A673 (cell line): ENCODE data around the gene DPYD.

Experiments
- EZH2 ChIP-seq: fragments of 200-600 bp; sonication (generic); IDR thresholded peaks from 2 replicates; pipeline ENCODE4 v1.6.1; 2017; ENCODE audit warnings: borderline replicate concordance, low read depth, mild to moderate bottlenecking, mixed read lengths, antibody characterized with exemption, low read length; ENCODE audit not compliant: poor library complexity, severe bottlenecking
- TF ChIP-seq, protein P1 (sequence below): fragments of 300-800, 200-600 bp; sonication (generic); conservative IDR thresholded peaks from 2 replicates; pipeline ENCODE4 v1.5.1; 2017; ENCODE audit warnings: low read depth, mild to moderate bottlenecking, antibody characterized with exemption, low read length, moderate library complexity, mixed read lengths

DNA sequence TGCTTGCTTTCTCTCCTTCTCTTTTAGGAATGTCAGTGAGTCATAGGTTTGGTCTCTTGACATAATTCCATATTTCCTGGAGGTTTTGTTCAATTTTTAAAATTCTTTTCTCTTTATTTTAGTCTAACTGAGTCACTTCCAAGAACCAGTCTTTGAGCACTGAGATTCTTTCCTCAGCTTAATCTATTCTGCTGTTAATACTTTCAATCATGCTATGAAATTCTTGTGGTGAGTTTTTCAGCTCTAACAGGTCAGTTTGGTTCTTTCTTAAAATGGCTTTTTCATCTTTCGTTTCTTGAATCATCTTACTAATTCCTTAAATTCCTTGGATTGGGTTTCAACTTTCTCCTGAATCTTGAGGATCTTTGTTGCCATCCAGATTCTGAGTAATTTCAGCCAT is 878.3 kb downstream of the DPYD start:
- TF ChIP-seq, protein P1, sequence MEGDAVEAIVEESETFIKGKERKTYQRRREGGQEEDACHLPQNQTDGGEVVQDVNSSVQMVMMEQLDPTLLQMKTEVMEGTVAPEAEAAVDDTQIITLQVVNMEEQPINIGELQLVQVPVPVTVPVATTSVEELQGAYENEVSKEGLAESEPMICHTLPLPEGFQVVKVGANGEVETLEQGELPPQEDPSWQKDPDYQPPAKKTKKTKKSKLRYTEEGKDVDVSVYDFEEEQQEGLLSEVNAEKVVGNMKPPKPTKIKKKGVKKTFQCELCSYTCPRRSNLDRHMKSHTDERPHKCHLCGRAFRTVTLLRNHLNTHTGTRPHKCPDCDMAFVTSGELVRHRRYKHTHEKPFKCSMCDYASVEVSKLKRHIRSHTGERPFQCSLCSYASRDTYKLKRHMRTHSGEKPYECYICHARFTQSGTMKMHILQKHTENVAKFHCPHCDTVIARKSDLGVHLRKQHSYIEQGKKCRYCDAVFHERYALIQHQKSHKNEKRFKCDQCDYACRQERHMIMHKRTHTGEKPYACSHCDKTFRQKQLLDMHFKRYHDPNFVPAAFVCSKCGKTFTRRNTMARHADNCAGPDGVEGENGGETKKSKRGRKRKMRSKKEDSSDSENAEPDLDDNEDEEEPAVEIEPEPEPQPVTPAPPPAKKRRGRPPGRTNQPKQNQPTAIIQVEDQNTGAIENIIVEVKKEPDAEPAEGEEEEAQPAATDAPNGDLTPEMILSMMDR, result no peak
- TF ChIP-seq EZH2, result no peak
